Spleen (tissue), 7 donors: ENCODE results near the gene ETF1.

Experiments
- POLR2AphosphoS5 ChIP-seq, 3 donors: sonication (generic); formaldehyde crosslinking; IDR thresholded peaks; one replicate each; pipeline ENCODE4 v1.5.1; 2017; ENCODE audit warnings: antibody characterized with exemption in 3 of 3
- TF ChIP-seq, protein P1 (sequence below), 11 experiments: fragments of 200-600 bp in 7 of 11; fragments of 450-650 bp in 4 of 11; sonication (generic) in 4 of 11; IDR thresholded peaks in 8 of 11; conservative IDR thresholded peaks in 3 of 11; 1 replicate in 7 of 11; 2 replicates in 4 of 11; pipeline versions ENCODE4 v1.4.0 to v1.8.0; 2016 to 2021; ENCODE audit warnings: antibody characterized with exemption in 11 of 11, inconsistent platforms in 4 of 11, mild to moderate bottlenecking in 1 of 11
- donor health status: DM: no; HTN: no; CAD: no; lungs with moderate emphysema.
- donor health status: DM: no; HTN: no; CAD: no.
- donor health status: DM: no; HTN: no; CAD: no.

DNA sequence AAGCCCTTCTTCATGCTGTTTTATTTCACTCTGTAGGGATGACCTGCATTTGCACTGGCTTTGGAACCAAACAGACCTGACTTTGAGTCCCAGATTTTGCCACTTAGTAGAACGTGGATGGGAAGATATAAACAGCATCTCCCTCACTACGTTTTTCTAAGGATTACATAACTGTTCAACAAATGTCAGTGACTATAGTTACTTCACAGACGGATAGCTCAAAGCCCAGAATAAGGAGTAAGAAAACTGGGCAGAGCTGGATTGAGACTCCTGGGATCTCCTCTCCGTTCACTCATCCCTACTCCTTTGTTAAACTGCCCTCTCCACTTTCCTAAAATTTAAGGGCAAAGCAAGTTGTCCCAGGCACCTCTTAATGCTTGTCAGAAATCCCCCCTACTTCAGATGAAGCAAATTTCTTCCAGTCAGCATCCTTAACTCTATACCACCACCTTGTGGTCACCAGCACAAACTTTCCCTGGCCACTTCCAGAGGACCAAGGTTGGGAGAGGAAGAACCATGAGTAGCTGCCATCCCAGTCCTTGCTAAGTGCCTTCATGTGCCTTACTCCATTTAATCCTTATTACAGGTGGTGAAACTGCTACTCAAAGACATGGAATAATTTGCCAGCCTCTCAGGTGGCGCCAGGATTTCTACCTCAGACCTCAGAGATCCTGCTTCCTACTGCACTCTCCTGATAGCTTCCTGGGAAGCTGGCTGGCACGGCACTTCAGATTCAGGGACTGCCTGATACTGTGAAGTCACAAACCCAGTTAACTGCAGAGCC is 39.4 kb downstream of the ETF1 start:
- TF ChIP-seq POLR2AphosphoS5 (IDR thresholded peaks at IDR 0.05): peak in 1 of 3 donors; percentile 36
- TF ChIP-seq, protein P1, sequence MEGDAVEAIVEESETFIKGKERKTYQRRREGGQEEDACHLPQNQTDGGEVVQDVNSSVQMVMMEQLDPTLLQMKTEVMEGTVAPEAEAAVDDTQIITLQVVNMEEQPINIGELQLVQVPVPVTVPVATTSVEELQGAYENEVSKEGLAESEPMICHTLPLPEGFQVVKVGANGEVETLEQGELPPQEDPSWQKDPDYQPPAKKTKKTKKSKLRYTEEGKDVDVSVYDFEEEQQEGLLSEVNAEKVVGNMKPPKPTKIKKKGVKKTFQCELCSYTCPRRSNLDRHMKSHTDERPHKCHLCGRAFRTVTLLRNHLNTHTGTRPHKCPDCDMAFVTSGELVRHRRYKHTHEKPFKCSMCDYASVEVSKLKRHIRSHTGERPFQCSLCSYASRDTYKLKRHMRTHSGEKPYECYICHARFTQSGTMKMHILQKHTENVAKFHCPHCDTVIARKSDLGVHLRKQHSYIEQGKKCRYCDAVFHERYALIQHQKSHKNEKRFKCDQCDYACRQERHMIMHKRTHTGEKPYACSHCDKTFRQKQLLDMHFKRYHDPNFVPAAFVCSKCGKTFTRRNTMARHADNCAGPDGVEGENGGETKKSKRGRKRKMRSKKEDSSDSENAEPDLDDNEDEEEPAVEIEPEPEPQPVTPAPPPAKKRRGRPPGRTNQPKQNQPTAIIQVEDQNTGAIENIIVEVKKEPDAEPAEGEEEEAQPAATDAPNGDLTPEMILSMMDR (IDR thresholded peaks at IDR 0.05 in 8 of 11, conservative IDR thresholded peaks at IDR 0.05 in 3 of 11): peak; percentile 64 to 85 (median 77)
